Heart left ventricle (tissue), 13 donors: ENCODE measurements around the gene PTPN1.

Experiments
- POLR2A ChIP-seq, 2 donors: fragments of 450-650 bp; IDR thresholded peaks; one replicate each; pipeline ENCODE4 v1.6.1; 2017; ENCODE audit warnings: antibody characterized with exemption in 2 of 2, mild to moderate bottlenecking in 2 of 2, moderate library complexity in 2 of 2
- TF ChIP-seq, protein P1 (sequence below), 12 donors: fragments of 200-600 bp; sonication (generic) in 4 of 12; IDR thresholded peaks; one replicate each; pipeline versions ENCODE4 v1.5.0 to v1.8.0; 2018 to 2022; ENCODE audit warnings: antibody characterized with exemption in 12 of 12, mild to moderate bottlenecking in 5 of 12
- donor health status: ischemic (EF 13 %, LVEDD 7.1; RV severe dilation, severe dysfunction).
- donor health status: DM: no; HTN: yes; CAD: no.
- donor health status: DM: no; HTN: no; CAD: no.
- donor health status: ischemic (EF 25% LVEDD 6.9; RV normal size, moderate dysfunction).
- donor health status: ischemic (EF 25% LVEDD 5.7; RV mildly dilated, moderate dysfunction).
- donor health status: ischemic (EF 35%, LVEDD 5.7; RV mildly dilated, moderate dysfunction).
- donor health status: nonischemic (EF 11% LVEDD 7.7; RV severe dilation, severe dysfunction).
- donor health status: DM: yes; HTN: yes; CAD: no.
- donor health status: PGD.
- donor health status: ischemic (EF 29% LVEDD 5.4; RV normal size, mild dysfunction).
- donor health status: nonischemic (EF 23%, LVEDD 6.1; RV moderate dilation, normal function).

DNA sequence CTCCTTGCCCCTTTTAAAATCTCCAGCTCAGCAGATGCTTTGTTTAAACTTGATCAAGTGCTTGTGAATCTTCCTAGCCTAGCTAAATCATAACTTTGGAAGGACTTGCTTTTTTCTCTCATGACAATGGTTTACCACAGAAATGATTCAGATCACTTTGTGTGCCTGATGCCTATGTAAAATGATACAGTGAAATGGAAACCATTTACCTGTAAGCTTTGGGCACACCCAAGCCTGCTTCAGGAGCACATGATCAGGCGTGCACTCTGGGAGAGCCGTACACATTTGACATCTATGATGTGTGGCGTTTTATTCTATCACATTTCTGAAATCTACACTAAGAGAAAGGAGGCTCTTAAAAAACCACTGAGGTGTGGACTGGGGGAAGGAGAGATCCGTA, 41.1 kb downstream of the PTPN1 start:
- TF ChIP-seq, protein P1, sequence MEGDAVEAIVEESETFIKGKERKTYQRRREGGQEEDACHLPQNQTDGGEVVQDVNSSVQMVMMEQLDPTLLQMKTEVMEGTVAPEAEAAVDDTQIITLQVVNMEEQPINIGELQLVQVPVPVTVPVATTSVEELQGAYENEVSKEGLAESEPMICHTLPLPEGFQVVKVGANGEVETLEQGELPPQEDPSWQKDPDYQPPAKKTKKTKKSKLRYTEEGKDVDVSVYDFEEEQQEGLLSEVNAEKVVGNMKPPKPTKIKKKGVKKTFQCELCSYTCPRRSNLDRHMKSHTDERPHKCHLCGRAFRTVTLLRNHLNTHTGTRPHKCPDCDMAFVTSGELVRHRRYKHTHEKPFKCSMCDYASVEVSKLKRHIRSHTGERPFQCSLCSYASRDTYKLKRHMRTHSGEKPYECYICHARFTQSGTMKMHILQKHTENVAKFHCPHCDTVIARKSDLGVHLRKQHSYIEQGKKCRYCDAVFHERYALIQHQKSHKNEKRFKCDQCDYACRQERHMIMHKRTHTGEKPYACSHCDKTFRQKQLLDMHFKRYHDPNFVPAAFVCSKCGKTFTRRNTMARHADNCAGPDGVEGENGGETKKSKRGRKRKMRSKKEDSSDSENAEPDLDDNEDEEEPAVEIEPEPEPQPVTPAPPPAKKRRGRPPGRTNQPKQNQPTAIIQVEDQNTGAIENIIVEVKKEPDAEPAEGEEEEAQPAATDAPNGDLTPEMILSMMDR (IDR thresholded peaks at IDR 0.05), result no peak
- no peak for TF ChIP-seq POLR2A (IDR thresholded peaks at IDR 0.05)
